H1 (cell line): ENCODE measurements around the gene MRTFA. TPM values are rescaled to one million over a fixed set of nuclear protein-coding genes. Genes with fewer than 3 reads are reported as not detected.

Source experiments
- CTCF ChIA-PET: fragments of 300-600 bp; sonication (Branson Sonifier 250); formaldehyde crosslinking; loops from one replicate; lab custom pipeline; 2021; ENCODE audit not compliant: partially characterized antibody; lab: Charles Lee
- POLR2A ChIA-PET: fragments of 300-600 bp; sonication (Branson Sonifier 250); formaldehyde crosslinking; loops from one replicate; lab custom pipeline; 2021; ENCODE audit warnings: inconsistent platforms; ENCODE audit not compliant: partially characterized antibody; lab: Charles Lee
- DNase-seq, 2 experiments: peaks; one replicate each; pipeline versions ENCODE4 v3.0.0 to v3.0.0-alpha.2; 2010 to 2022; ENCODE audit warnings: low spot score in 2 of 2, low read depth in 1 of 2, mixed read lengths in 1 of 2
- FAIRE-seq: peaks from 2 replicates; lab custom pipeline; 2011; peaks lifted over from hg19 to GRCh38; lab: Jason Lieb, UNC
- H2AFZ ChIP-seq: 2 replicates; pipeline ENCODE4 v1.8.1; 2012; ENCODE audit warnings: low read length, inconsistent platforms
- H2AK5ac ChIP-seq: 2 replicates; pipeline ENCODE4 v1.6.1; 2013; ENCODE audit warnings: low read depth, low read length
- H2BK120ac ChIP-seq: replicated peaks from 2 replicates; pipeline ENCODE3; 2013; ENCODE audit warnings: low read depth, low read length, inconsistent platforms
- H2BK12ac ChIP-seq: 2 replicates; pipeline ENCODE4 v1.6.1; 2013; ENCODE audit warnings: low read depth, low read length
- H2BK15ac ChIP-seq: 2 replicates; pipeline ENCODE4 v1.6.1; 2013; ENCODE audit warnings: low read length
- H2BK20ac ChIP-seq: 2 replicates; pipeline ENCODE4 v1.6.1; 2013; ENCODE audit warnings: low read length
- H2BK5ac ChIP-seq: 2 replicates; pipeline ENCODE4 v1.6.1; 2013; ENCODE audit warnings: low read depth, low read length
- H3K14ac ChIP-seq: 2 replicates; pipeline ENCODE4 v1.6.1; 2013; ENCODE audit warnings: inconsistent platforms; ENCODE audit not compliant: insufficient read length
- H3K18ac ChIP-seq: 2 replicates; pipeline ENCODE4 v1.6.1; 2013; ENCODE audit warnings: low read length; ENCODE audit errors: extremely low read depth
- H3K23ac ChIP-seq: 2 replicates; pipeline ENCODE4 v1.6.1; 2013; ENCODE audit warnings: inconsistent platforms; ENCODE audit not compliant: insufficient read length
- H3K23me2 ChIP-seq: 2 replicates; pipeline ENCODE4 v1.6.1; 2013; ENCODE audit warnings: low read depth, low read length
- H3K27ac ChIP-seq: 2 replicates; pipeline ENCODE4 v1.6.1; 2011; ENCODE audit warnings: low read depth, low read length, inconsistent platforms
- H3K27me3 ChIP-seq, 4 experiments: replicated peaks in 1 of 4; 1 replicate in 1 of 4; 2 replicates in 3 of 4; pipeline versions ENCODE4 v1.6.1 to v1.8.1; 2011 to 2013; ENCODE audit warnings: low read length in 3 of 4, mild to moderate bottlenecking in 3 of 4, inconsistent platforms in 2 of 4, mixed read lengths in 2 of 4, moderate library complexity in 1 of 4; ENCODE audit not compliant: control insufficient read depth in 3 of 4, insufficient read depth in 3 of 4; ENCODE audit errors: extremely low read depth in 1 of 4
- H3K36me3 ChIP-seq, 4 experiments: 2 replicates each; pipeline versions ENCODE4 v1.6.1 to v1.8.1; 2011 to 2013; ENCODE audit warnings: mild to moderate bottlenecking in 4 of 4, low read length in 3 of 4, moderate library complexity in 2 of 4, control low read depth in 1 of 4, inconsistent platforms in 1 of 4; ENCODE audit not compliant: insufficient read depth in 4 of 4, control insufficient read depth in 2 of 4
- H3K4ac ChIP-seq: replicated peaks from 2 replicates; pipeline ENCODE3; 2013; ENCODE audit warnings: low read length, low read depth, mixed read lengths, inconsistent platforms; ENCODE audit not compliant: insufficient read length
- H3K4me1 ChIP-seq, 4 experiments: replicated peaks in 1 of 4; 1 replicate in 1 of 4; 2 replicates in 3 of 4; pipeline versions ENCODE4 v1.6.1 to v1.8.1; 2011 to 2013; ENCODE audit warnings: low read length in 3 of 4, inconsistent platforms in 2 of 4, mixed read lengths in 1 of 4; ENCODE audit not compliant: insufficient read depth in 4 of 4, control insufficient read depth in 3 of 4
- H3K4me2 ChIP-seq, 2 experiments: 2 replicates each; pipeline versions ENCODE4 v1.6.1 to v1.8.1; 2011 to 2013; ENCODE audit warnings: low read depth in 2 of 2, low read length in 2 of 2, control low read depth in 1 of 2, inconsistent platforms in 1 of 2, mild to moderate bottlenecking in 1 of 2; ENCODE audit not compliant: insufficient read depth in 1 of 2
- H3K4me3 ChIP-seq, 4 experiments: fragments of 200-600, 300-600 bp in 1 of 4; sonication (generic), shearing (Covaris generic), sonication (Bioruptor Twin) in 1 of 4; 2 replicates each; pipeline versions ENCODE4 v1.5.1 to v1.8.1; 2011 to 2016; ENCODE audit warnings: low read length in 4 of 4, low read depth in 3 of 4, control low read depth in 2 of 4, inconsistent platforms in 2 of 4, mild to moderate bottlenecking in 2 of 4, mixed read lengths in 1 of 4, moderate library complexity in 1 of 4; ENCODE audit not compliant: insufficient read depth in 2 of 4; ENCODE audit errors: extremely low read depth in 1 of 4
- H3K56ac ChIP-seq: replicated peaks from 2 replicates; pipeline ENCODE3; 2013; ENCODE audit warnings: low read depth, mild to moderate bottlenecking, mixed read lengths, low read length, inconsistent platforms; ENCODE audit not compliant: insufficient read length
- H3K79me1 ChIP-seq: 2 replicates; pipeline ENCODE4 v1.6.1; 2013; ENCODE audit warnings: low read depth, low read length, control low read depth
- H3K79me2 ChIP-seq, 2 experiments: 2 replicates each; pipeline versions ENCODE4 v1.6.1 to v1.8.1; 2012 to 2013; ENCODE audit warnings: low read length in 2 of 2, mild to moderate bottlenecking in 2 of 2, inconsistent platforms in 1 of 2; ENCODE audit not compliant: insufficient read depth in 2 of 2, control insufficient read depth in 1 of 2
- H3K9ac ChIP-seq, 4 experiments: replicated peaks in 1 of 4; 1 replicate in 1 of 4; 2 replicates in 3 of 4; pipeline versions ENCODE4 v1.6.1 to v1.8.1; 2011 to 2013; ENCODE audit warnings: low read depth in 3 of 4, low read length in 3 of 4, control low read depth in 2 of 4, mild to moderate bottlenecking in 2 of 4, moderate library complexity in 2 of 4, inconsistent platforms in 1 of 4; ENCODE audit errors: extremely low read depth in 1 of 4
- H3K9me3 ChIP-seq, 2 experiments: 2 replicates each; pipeline versions ENCODE4 v1.6.1 to v1.8.1; 2012 to 2013; ENCODE audit warnings: mild to moderate bottlenecking in 2 of 2, moderate library complexity in 2 of 2, control low read depth in 1 of 2, inconsistent platforms in 1 of 2, low read depth in 1 of 2, low read length in 1 of 2, mixed read lengths in 1 of 2; ENCODE audit not compliant: insufficient read depth in 2 of 2
- H4K20me1 ChIP-seq, 2 experiments: replicated peaks in 1 of 2; 2 replicates each; pipeline versions ENCODE3 to v1.8.1; 2011 to 2013; ENCODE audit warnings: inconsistent platforms in 2 of 2, low read length in 2 of 2, mild to moderate bottlenecking in 1 of 2; ENCODE audit not compliant: insufficient read depth in 2 of 2, control insufficient read depth in 1 of 2
- H4K5ac ChIP-seq: 2 replicates; pipeline ENCODE4 v1.6.1; 2013; ENCODE audit warnings: low read length, low read depth, mixed read lengths, inconsistent platforms; ENCODE audit not compliant: insufficient read length
- H4K8ac ChIP-seq: 2 replicates; pipeline ENCODE4 v1.8.0; 2013; ENCODE audit warnings: mild to moderate bottlenecking, moderate library complexity, low read length, inconsistent platforms; ENCODE audit not compliant: insufficient read depth; ENCODE audit errors: extremely low read depth
- H4K91ac ChIP-seq: replicated peaks from 2 replicates; pipeline ENCODE3; 2013; ENCODE audit warnings: low read length, mixed read lengths, inconsistent platforms; ENCODE audit not compliant: insufficient read length
- ASH2L ChIP-seq: fragments of 200-600, 300-600 bp; sonication (generic); IDR thresholded peaks from one replicate; pipeline ENCODE4 v1.7.1; 2017; ENCODE audit warnings: low read length
- BRCA1 ChIP-seq: IDR thresholded peaks from 2 replicates; pipeline ENCODE4 v1.6.1; 2012; ENCODE audit warnings: low read depth, low read length, improper control_type of control experiment
- CHD2 ChIP-seq: IDR thresholded peaks from 2 replicates; pipeline ENCODE4 v1.6.1; 2012; ENCODE audit warnings: low read length, improper control_type of control experiment
- CREB1 ChIP-seq: IDR thresholded peaks from 2 replicates; pipeline ENCODE4 v1.6.1; 2012; ENCODE audit warnings: inconsistent platforms
- EP300 ChIP-seq, 2 experiments: IDR thresholded peaks; 1 replicate in 1 of 2; 2 replicates in 1 of 2; pipeline ENCODE4 v1.6.1; 2011 to 2012; ENCODE audit warnings: low read depth in 2 of 2, low read length in 2 of 2, mild to moderate bottlenecking in 2 of 2, borderline replicate concordance in 1 of 2, inconsistent platforms in 1 of 2, moderate library complexity in 1 of 2
- EZH2 ChIP-seq: fragments of 200-600 bp; sonication (generic); IDR thresholded peaks from 2 replicates; pipeline ENCODE4 v1.7.1; 2012; ENCODE audit warnings: low read depth, mild to moderate bottlenecking, moderate library complexity, low read length, inconsistent platforms; ENCODE audit not compliant: severe bottlenecking
- FOSL1 ChIP-seq: IDR thresholded peaks from 2 replicates; pipeline ENCODE4 v1.6.1; 2011; ENCODE audit warnings: mild to moderate bottlenecking, low read depth, low read length, moderate library complexity; ENCODE audit not compliant: insufficient read depth
- KDM5A ChIP-seq: fragments of 200-600 bp; IDR thresholded peaks from 2 replicates; pipeline ENCODE4 v1.7.1; 2012; ENCODE audit warnings: mild to moderate bottlenecking, low read length, inconsistent platforms, mixed read lengths
- RAD21 ChIP-seq, 2 experiments: IDR thresholded peaks in 1 of 2; conservative IDR thresholded peaks in 1 of 2; 2 replicates each; pipeline ENCODE4 v1.6.1; 2011; ENCODE audit warnings: low read depth in 2 of 2, low read length in 2 of 2, improper control_type of control experiment in 1 of 2, inconsistent platforms in 1 of 2, mild to moderate bottlenecking in 1 of 2, moderate library complexity in 1 of 2
- SP2 ChIP-seq: IDR thresholded peaks from 2 replicates; pipeline ENCODE4 v1.6.1; 2012; ENCODE audit warnings: mild to moderate bottlenecking, low read length, inconsistent platforms
- SP4 ChIP-seq: IDR thresholded peaks from 2 replicates; pipeline ENCODE4 v1.6.1; 2012; ENCODE audit warnings: low read length, inconsistent platforms
- SUZ12 ChIP-seq: fragments of 200-600 bp; sonication (generic); IDR thresholded peaks from 2 replicates; pipeline ENCODE4 v1.6.1; 2012; ENCODE audit warnings: mild to moderate bottlenecking, inconsistent platforms, low read length, moderate library complexity, mixed read lengths
- WGBS, 2 experiments: shearing (Covaris generic) in 1 of 2; methylation state at CpG; one replicate each; pipeline versions ENCODE4 v1.1.6 to v1.1.7; 2013 to 2015; ENCODE audit warnings: low lambda C conversion rate in 2 of 2, mixed read lengths in 2 of 2, inconsistent platforms in 1 of 2, low coverage in 1 of 2, missing lambda C conversion rate in 1 of 2; ENCODE audit not compliant: insufficient replicate concordance in 2 of 2, insufficient coverage in 1 of 2, insufficient read length in 1 of 2; ENCODE audit errors: extremely low coverage in 1 of 2, missing lambda C conversion rate in 1 of 2; 5-methylcytosine and 5-hydroxymethylcytosine counted together
- polyA plus RNA-seq, 7 experiments: library from polyadenylated mRNA; depleted of rRNA in 3 of 7; stranded (reverse) in 5 of 7; unstranded in 2 of 7; fragments of >200 nt in 5 of 7; fragments of 200-250 nt in 2 of 7; gene quantifications; 1 replicate in 5 of 7; 2 replicates in 1 of 7; 4 replicates in 1 of 7; pipeline versions ENCODE4 v1.2.1 to v1.2.3, GENCODE V29; 2011 to 2013; ENCODE audit warnings: missing spikeins in 2 of 7, mixed read lengths in 2 of 7
- total RNA-seq: library from RNA; stranded (reverse); fragmentation: NEBNext Ultra II Directional; extraction: Animal tissue kit (Norgen Biotek cat#: 25700); gene quantifications from 2 replicates; pipeline ENCODE4 v1.2.1, GENCODE V29; 2021

MRTFA gene
- total and polyA plus RNA-seq, 2 of the 8 experiments (the other 6 are each of a cell fraction or from before 2014, with no cell fraction given), result 5.4 to 37.9 TPM

GRCh38 chr22:40519284-40519947 is 117.1 kb downstream of the MRTFA start:
- H3K14ac ChIP-seq, result no peak overlapping the region
- FAIRE-seq, result no peak

More at GRCh38 chr22:40519284-40519947, 117.1 kb downstream of the MRTFA start:
- Histone ChIP-seq H4K8ac (no peak overlapping the region), H3K9me3 (no peaks in the 10 kb centered on the region), H3K18ac (no peak overlapping the region), H3K23ac (no peak overlapping the region), H2BK12ac (no peak overlapping the region), H3K27ac (no peak overlapping the region), H4K5ac (no peak overlapping the region), H2BK15ac (no peak overlapping the region), H2BK20ac (no peak overlapping the region), H3K79me1 (no peaks in the 10 kb centered on the region), H3K23me2 (no peaks in the 10 kb centered on the region), H3K27me3 (no peaks in the 10 kb centered on the region), H3K4me2 (no peak overlapping the region), H3K4me3 (no peak overlapping the region), H2AK5ac (no peak overlapping the region), H4K91ac (no peak overlapping the region), H3K4me1 (peaks cover 0 to 10% (median 2%) of the 10 kb centered on the region in 4 experiments; a peak in 2 of 7 replicates), H3K79me2 (peaks cover 0 to 2% of the 10 kb centered on the region in 2 experiments; a peak in 1 of 4 replicates), H2BK5ac (no peak overlapping the region), H4K20me1 (no peaks in the 10 kb centered on the region), H3K4ac (no peak overlapping the region), H2BK120ac (no peak overlapping the region), H2AFZ (no peak overlapping the region), H3K9ac (no peak overlapping the region), H3K36me3 (no peaks in the 10 kb centered on the region), H3K56ac (no peak overlapping the region)
- POLR2A ChIA-PET, result no interaction called here
- CTCF ChIA-PET, result interaction anchor here (1.1 to 1.6 kb wide), 2 partner anchors 31 to 127 kb away, joined by 4 to 5 read pairs; no protein-coding TSS in a partner anchor
- DNase-seq, result no peak
- WGBS, 2 experiments, result 93% methylated on average over 5 of the region's 5 CpGs; no CpG with 5 or more reads in 1 of the 2 experiments
- TF ChIP-seq ASH2L (no peak), SP2 (no peak), RAD21 (IDR thresholded peaks at IDR 0.05 in 1 of 2, conservative IDR thresholded peaks at IDR 0.05 in 1 of 2; ENCODE audit: low read depth in 2 of 2, low read length in 2 of 2) (no peak), CREB1 (no peak), KDM5A (no peak), EP300 (IDR thresholded peaks at IDR 0.05; ENCODE audit: borderline replicate concordance in 1 of 2, low read depth in 2 of 2, low read length in 2 of 2) (no peak), EZH2 (no peak), FOSL1 (no peak), BRCA1 (no peak), SP4 (no peak), CHD2 (no peak), SUZ12 (no peak)
